ENCODE measurements around the gene SMCO2. TPM values are rescaled to one million over a fixed set of nuclear protein-coding genes. Genes with fewer than 3 reads are reported as not detected.
A peak's percentile ranks its signal among the peaks of the same experiment; 100 is the strongest.

SMCO2 gene
- total and polyA plus RNA-seq, 2 experiments from 2014 or later = not detected

DNA sequence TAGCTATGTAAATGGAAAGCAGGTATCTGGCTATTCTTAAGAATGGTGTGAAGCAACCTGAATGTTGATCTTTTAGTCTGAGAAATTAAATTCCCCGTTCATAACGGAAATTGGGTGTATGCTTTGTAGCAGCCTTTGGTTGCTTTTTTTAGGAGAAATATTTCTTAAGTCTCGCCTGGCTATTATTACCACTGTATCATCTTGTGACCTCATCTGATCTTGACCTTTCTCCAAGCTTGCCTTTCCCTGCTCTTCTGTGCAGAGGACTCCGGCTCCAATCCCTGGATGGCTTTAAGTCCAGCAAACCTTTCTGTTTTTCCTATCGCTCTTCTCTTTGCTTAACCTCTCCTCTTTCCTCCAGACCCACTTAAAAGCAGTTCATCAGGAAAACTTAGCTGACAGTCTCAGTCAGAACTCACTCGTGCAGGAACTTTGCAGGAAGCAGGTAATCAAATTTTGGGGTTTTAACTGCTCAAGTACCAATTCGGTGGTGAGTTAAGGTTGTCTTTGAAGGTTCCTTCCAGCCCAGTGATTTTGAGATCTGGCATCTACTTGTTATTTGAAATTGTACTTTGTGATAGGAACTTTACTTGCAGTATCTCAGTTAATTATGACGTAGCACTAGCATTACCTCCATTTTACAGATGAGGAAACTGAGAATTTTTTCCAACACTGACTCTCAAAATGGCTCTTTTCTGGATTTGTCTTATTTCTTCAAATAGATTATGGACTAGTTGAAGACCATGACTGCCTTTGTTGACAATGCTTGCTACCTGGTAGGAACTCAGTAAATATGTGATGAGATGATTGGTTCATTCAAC is 91.5 kb downstream of the SMCO2 start:
- peaks cover 13% of the 10 kb centered on the region for H3K4me1 ChIP-seq (ENCODE audit: insufficient read depth)
- no peaks in the 10 kb centered on the region for H3K36me3 ChIP-seq (replicated peaks; ENCODE audit: insufficient read depth, low read depth)
- no peak overlapping the region for H2AFZ ChIP-seq
- peaks cover 2% of the 10 kb centered on the region for H4K20me1 ChIP-seq (ENCODE audit: insufficient read depth, poor library complexity, severe bottlenecking)
- no peak for DNase-seq (ENCODE audit: low spot score)
- H3K27me3 ChIP-seq = no peaks in the 10 kb centered on the region
- H3K9me2 ChIP-seq (replicated peaks; ENCODE audit: insufficient read depth) = no peaks in the 10 kb centered on the region
- H3K9me3 ChIP-seq (ENCODE audit: low read depth) = no peaks in the 10 kb centered on the region
- no peak overlapping the region for H3K4me2 ChIP-seq
- 88% methylated on average over 8 of the region's 8 CpGs for WGBS (ENCODE audit: low lambda C conversion rate, missing lambda C conversion rate)
- H3K27ac ChIP-seq = no peak overlapping the region
- peaks cover 88% of the 10 kb centered on the region for H3K79me2 ChIP-seq
- TF ChIP-seq EZH2 (IDR thresholded peaks at IDR 0.05; ENCODE audit: borderline replicate concordance) (no peak), EZH2phosphoT487 (IDR thresholded peaks at IDR 0.05; ENCODE audit: low read depth, severe bottlenecking, unreplicated experiment) (no peak)
- TF ChIP-seq, protein P1, sequence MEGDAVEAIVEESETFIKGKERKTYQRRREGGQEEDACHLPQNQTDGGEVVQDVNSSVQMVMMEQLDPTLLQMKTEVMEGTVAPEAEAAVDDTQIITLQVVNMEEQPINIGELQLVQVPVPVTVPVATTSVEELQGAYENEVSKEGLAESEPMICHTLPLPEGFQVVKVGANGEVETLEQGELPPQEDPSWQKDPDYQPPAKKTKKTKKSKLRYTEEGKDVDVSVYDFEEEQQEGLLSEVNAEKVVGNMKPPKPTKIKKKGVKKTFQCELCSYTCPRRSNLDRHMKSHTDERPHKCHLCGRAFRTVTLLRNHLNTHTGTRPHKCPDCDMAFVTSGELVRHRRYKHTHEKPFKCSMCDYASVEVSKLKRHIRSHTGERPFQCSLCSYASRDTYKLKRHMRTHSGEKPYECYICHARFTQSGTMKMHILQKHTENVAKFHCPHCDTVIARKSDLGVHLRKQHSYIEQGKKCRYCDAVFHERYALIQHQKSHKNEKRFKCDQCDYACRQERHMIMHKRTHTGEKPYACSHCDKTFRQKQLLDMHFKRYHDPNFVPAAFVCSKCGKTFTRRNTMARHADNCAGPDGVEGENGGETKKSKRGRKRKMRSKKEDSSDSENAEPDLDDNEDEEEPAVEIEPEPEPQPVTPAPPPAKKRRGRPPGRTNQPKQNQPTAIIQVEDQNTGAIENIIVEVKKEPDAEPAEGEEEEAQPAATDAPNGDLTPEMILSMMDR (IDR thresholded peaks at IDR 0.05; ENCODE audit: poor library complexity) = no peak
- H3K4me3 ChIP-seq = no peak overlapping the region

DNA sequence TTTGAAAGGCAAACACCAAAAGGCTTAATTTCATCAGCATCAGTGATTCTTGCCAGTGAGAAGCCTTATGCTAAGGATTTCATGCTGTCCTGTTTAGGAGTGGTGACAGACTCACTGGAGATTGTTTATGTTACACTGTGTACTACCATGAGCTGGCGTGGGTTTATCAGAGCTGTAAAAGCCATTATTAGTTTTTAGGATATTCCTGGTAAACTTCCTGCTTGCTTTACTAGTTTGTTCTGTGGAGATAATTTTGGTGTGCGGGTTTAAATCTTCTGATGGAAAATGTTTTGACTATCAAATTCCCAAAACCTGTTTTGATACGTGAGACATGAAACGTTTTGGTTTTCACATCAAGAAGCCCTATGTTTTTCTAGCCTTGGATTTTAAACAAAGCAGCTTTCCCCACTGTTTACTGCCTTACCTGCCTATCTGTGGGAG is 92.7 kb downstream of the SMCO2 start:
- DNase-seq (ENCODE audit: low spot score) = no peak
- Histone ChIP-seq H4K20me1 (ENCODE audit: insufficient read depth, poor library complexity, severe bottlenecking) (peaks cover 2% of the 10 kb centered on the region), H2AFZ (no peak overlapping the region), H3K9me3 (ENCODE audit: low read depth) (no peaks in the 10 kb centered on the region), H3K4me2 (peak overlapping the region; percentile 26), H3K9me2 (replicated peaks; ENCODE audit: insufficient read depth) (no peaks in the 10 kb centered on the region), H3K36me3 (replicated peaks; ENCODE audit: insufficient read depth, low read depth) (no peaks in the 10 kb centered on the region), H3K79me2 (peaks cover 87% of the 10 kb centered on the region), H3K4me1 (ENCODE audit: insufficient read depth) (peaks cover 13% of the 10 kb centered on the region), H3K4me3 (no peak overlapping the region), H3K27me3 (no peaks in the 10 kb centered on the region), H3K27ac (peak overlapping the region; percentile 21)
- TF ChIP-seq EZH2 (IDR thresholded peaks at IDR 0.05; ENCODE audit: borderline replicate concordance) = no peak
- TF ChIP-seq, protein P1 (IDR thresholded peaks at IDR 0.05; ENCODE audit: poor library complexity) = no peak
- TF ChIP-seq EZH2phosphoT487 (IDR thresholded peaks at IDR 0.05; ENCODE audit: low read depth, severe bottlenecking, unreplicated experiment) = no peak
- WGBS (ENCODE audit: low lambda C conversion rate, missing lambda C conversion rate) = 32% methylated on average over 4 of the region's 4 CpGs

DNA sequence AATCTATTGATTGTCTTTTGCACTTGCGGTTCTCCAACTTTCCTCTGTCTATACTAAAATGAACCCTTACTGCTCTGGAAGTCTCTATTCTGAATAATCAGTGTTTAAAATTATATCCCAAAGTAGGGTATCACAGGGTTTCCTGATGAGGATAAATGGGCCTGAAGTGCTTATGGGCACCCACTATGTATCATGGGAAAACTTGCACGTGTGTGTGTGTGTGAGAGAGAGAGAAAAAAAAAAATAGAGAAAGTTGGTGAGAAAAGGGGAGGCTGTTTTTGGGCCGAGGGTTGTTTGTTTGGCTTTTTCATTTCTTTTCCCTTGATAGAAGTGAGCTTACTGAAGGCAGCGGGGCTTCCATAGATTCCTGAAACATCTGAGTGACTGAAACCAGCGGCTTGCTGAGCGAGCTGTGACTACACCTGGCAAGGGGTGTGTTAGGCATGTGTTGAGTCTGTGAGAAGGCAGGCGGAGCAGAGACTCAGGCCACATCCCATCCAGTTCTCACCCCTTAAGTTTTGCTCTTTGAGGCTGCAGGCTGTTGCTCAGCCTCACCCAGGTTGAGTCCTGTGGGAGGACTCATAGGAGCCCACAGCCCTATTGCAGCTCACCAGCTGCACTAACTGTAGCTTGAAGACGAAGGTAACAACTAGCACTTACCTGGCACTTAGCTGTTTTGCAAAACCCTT is 94.6 kb downstream of the SMCO2 start:
- peaks cover 13% of the 10 kb centered on the region for H3K4me1 ChIP-seq (ENCODE audit: insufficient read depth)
- TF ChIP-seq EZH2 (IDR thresholded peaks at IDR 0.05; ENCODE audit: borderline replicate concordance) (no peak), EZH2phosphoT487 (IDR thresholded peaks at IDR 0.05; ENCODE audit: low read depth, severe bottlenecking, unreplicated experiment) (no peak)
- TF ChIP-seq, protein P1 (IDR thresholded peaks at IDR 0.05; ENCODE audit: poor library complexity) = no peak
- H3K36me3 ChIP-seq (replicated peaks; ENCODE audit: insufficient read depth, low read depth) = no peaks in the 10 kb centered on the region
- 79% methylated on average over 8 of the region's 8 CpGs for WGBS (ENCODE audit: low lambda C conversion rate, missing lambda C conversion rate)
- no peak overlapping the region for H3K4me3 ChIP-seq
- H3K4me2 ChIP-seq = no peak overlapping the region
- H4K20me1 ChIP-seq (ENCODE audit: insufficient read depth, poor library complexity, severe bottlenecking) = peaks cover 2% of the 10 kb centered on the region
- H2AFZ ChIP-seq = no peak overlapping the region
- H3K27me3 ChIP-seq = no peaks in the 10 kb centered on the region
- H3K9me3 ChIP-seq (ENCODE audit: low read depth) = no peaks in the 10 kb centered on the region
- H3K27ac ChIP-seq = peak overlapping the region; percentile 11
- no peak for DNase-seq (ENCODE audit: low spot score)
- peaks cover 85% of the 10 kb centered on the region for H3K79me2 ChIP-seq
- no peaks in the 10 kb centered on the region for H3K9me2 ChIP-seq (replicated peaks; ENCODE audit: insufficient read depth)
